ENCODE data around the gene COMT.

Gene COMT

DNA sequence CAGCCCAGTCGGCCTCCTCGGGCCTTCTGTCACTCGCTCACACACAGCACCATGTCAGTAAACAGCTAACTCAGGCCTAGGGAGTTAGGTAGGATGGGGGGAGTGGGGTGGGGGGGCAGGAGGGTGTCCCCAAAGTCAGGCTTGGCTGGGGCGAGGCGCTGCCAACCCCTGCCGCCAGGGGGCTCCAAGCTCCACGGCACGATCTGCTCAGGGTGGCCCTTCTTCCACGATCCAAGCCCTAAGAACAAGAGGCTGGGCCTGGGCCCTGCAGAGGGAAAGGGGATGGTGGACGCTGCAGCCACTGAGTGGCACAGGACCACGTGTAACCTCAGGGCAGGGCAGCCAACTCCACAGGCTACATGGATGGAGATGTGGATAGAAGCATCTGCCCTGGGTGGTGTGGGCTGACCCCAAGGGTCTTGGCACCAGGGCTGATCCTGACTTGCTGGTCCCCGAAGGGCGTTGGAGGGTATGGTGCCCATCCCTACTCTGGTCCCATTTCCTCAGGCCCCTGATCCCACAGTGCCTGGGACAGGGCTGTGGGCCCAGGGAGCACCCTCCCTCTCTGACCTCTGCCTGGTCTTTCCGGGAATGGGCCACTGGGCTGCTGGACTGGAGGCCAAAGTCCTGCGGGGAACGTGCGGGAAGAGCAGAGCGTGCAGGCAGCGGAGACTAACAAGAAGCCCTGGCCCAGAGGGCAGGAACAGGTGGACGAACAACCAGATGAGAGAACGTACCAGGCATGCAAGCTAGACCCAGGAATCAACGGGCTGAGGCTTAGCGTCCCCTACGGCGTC, 29.1 kb downstream of the COMT start:
- peak; percentile 85 for DNase-seq

DNA sequence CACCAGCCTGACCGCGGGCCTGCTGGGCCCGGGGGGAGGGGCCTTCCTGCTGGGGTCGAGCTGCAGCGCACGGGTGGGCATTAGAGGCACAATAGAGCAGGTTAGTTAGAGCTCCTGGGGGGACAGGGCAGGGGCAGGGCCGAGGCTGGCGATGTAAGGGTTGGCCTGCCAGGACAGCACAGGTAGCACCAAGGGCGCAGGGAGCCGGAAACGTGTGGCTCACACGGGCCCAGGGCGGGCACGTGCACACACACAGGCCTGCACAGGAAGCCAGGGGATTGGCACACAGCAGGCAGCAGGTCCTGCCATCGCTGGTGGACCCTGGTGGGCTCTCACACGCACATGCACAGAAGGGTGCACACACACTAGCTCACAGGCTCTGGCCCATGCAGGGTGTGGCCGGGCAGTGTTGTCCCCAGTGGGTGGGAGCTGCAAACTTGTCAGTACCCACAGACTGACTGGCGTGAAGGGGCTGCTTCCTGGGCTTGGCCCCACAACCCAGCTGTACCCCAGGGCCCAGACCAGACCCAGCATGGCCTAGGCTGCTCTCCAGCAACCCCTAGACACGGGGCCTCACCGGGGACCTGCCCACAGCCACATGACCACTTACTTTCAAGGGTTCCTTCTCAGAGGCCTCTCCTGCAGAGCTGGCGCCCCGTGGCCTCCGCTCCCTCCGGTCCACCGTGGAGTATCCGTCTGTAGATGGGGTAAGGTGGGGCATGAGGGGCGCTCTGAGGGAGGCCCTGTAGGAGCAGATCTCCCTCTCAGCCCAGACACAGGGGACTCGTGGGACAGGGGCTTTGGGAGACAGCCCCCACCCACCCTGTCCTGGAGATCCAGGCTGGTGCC, 29.9 kb downstream of the COMT start:
- no peak for DNase-seq

DNA sequence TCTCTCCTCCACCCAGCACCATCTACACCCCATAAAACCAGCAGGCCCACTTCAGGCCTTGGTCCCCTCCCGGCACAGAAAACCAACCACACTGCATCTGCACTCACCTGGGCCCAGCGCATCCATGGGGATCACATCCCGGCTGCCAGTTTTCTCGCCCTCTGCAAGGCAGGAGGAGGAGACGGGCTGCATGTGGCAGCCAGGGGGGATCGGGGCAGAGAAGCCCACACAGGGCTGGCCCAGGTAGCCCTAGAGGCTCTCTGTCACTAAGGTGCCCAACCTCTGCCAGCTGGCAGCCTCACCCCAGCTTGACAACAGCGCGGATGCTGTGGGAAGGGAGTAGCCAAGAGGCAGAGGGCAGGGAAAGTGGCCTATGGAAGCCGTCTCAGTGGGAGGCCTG, 30.7 kb downstream of the COMT start:
- no peak for DNase-seq

DNA sequence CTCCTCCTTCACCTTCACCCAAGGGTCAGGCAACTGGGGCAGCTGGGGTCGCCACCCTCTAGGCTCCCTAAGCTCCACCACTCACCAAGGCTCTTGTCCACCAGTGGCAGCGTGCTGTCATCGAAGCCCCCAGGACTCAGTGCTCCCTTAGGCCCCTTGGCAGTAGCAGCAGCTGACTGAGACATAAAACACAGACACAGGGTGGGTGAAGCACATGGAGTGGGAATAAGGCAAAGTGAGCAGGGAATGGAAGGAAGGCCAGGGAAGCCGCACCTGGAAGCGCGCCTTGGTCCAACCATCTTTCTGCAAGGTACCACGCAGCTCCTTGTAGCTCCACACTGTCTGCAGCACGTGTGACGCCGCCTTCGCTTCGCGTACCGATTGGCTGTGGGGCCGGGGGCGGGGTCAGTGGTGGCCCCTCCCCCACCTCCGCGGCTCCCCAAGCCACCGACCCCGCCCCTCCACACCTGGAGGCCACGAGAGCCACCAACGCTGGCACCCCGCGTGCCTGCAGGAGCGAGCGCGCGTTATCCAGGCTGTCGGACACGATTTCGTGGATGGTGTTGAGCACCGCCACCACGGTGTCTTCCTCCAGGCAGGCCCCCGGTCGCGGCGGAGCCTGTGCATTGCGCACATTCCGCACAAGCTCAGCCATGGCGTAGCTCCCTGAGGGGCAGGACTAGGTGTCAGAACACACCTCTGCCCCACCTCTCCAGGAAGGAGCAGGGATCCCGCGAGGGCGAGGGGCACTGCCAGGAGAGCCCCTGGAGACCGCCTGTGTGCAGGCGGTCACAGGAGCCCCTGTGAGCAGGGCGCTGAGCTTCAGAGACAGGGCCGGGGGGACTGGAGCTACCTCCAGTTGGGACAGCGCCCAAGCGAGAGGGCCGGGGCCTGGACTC, 31.3 kb downstream of the COMT start:
- no peak for DNase-seq

DNA sequence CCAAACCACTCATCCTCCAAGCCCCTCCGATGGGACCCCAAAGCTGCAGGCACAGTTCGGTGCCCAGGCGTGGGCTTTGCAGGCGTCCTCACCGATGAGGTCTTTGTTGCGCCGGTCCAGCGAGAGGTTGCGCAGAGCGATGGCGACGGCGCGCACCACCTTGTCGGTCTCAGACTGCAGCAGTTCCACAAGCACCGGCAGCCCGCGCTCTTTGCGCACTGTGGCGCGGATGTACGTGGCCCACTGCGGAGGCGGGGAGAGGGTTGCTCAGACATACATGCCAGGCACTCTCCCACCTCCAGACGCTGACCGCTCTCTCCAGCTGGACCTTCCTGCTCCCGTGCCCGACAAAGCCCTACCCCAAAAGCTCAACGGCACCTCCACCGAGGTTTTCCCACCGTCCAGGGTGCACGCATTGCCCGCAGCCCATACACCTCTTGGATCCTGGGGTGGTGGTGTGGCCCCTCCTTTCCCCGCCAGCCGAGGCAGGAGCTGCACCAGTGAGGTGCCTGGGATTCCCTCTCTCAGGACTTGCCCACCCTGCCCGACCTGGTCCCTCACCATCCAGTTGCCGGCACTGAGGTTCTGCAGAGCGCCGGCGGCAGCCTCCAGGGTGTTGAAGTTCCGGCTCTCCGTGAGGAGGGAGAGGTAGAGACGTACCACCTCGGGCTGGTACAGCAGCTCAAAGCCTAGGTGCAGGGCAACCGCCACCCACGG, 32.1 kb downstream of the COMT start:
- no peak for DNase-seq

DNA sequence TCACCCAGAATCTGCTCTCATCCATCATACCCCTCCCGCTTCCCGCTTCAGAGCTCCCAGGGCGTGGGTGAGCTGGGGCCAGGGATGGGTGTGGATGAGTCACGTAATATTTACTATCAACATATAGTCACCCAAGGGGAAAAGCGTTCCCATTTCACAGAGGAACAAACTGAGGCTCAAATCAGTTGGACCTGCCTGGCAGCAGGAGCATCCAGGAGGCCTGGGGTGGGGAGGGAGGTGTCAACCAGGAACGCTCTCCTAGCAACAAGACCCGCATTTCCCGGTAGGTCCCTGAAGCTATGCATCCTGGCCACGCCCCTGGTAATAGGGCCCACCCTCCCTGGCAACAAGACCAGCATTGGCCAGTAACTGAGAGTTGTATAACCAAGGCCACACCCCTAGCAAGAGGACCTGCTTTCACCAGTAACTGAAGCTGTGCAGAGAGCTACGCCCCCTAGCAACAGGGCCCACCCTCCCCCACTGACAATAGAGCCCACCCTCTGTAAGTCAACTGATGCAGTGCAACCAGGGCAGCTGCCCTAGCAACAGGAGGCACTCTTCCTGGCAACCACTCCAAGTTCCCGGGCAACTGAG, 32.8 kb downstream of the COMT start:
- peak; percentile 83 for DNase-seq

DNA sequence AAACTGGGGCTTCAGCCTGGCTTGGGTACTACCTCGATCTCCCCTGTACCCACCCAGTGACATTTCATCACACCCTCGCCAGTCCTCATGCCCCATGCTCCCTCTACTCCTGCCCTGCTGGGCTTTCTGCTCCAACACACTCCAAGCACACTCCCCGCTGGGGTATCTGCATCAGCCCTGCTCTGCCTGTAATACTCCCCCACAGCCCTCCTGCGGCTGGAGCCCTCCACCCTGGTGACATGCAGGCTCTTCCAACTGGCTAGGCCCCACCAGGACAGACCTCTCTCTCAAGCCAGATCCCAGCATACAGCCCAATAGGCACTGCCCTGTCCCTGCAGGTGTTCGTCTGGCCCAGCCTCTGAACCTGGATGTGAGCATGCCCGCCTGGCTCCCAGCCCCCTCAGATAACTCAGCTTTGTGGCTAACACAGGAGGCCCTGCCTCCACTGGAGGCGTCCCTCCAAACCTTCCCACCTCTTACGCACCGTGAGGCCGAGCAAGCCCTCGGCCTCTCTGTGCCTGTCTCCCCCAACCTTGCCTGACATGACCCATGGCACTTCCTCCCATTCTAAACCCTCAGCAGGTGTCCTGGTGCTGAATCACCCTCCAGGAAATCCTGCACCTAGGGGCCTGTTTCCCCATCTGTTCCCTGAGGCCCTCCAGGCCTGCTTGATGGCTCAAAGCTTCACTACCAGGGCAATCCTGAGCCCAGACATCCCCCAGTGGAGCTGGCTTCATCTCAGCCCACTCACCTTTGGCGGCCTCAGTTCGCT, 33.5 kb downstream of the COMT start:
- DNase-seq: peak; percentile 83

DNA sequence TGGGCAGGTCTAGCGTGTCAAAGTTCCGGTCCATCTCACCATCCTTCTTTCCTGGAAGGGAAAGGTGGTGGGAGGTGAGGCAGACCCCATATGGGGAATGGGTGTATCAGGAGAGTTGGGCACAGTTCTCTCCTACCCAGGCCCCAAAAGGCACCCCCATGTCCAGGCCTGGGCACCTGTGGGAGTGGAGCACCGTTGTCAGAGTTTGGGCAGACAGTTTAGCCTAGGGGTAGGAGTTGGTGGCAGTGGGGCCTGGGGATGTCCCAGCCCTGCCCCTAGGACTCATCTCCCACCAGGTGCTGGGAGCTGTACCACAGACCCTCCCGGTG, 34.1 kb downstream of the COMT start:
- no peak for DNase-seq

DNA sequence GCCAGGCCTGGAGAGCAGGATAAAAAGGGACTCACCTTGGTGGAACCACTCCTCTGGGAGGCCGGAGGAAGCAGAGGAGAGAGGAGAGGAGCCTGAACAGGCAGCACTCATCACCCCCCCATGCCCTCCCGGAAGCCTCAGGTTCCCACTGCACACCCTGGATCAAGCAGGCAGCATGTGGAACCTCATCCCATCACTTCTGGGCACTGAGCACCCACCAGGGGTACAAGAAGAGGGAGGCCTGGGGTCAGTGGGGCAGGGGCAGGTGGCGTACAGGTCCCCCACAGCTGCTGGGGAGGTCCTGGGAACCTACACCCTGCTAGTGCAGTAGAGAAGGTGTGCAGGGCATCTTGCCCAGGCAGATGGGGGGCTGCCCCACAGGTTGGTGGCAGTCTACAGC, 35.1 kb downstream of the COMT start:
- no peak for DNase-seq

DNA sequence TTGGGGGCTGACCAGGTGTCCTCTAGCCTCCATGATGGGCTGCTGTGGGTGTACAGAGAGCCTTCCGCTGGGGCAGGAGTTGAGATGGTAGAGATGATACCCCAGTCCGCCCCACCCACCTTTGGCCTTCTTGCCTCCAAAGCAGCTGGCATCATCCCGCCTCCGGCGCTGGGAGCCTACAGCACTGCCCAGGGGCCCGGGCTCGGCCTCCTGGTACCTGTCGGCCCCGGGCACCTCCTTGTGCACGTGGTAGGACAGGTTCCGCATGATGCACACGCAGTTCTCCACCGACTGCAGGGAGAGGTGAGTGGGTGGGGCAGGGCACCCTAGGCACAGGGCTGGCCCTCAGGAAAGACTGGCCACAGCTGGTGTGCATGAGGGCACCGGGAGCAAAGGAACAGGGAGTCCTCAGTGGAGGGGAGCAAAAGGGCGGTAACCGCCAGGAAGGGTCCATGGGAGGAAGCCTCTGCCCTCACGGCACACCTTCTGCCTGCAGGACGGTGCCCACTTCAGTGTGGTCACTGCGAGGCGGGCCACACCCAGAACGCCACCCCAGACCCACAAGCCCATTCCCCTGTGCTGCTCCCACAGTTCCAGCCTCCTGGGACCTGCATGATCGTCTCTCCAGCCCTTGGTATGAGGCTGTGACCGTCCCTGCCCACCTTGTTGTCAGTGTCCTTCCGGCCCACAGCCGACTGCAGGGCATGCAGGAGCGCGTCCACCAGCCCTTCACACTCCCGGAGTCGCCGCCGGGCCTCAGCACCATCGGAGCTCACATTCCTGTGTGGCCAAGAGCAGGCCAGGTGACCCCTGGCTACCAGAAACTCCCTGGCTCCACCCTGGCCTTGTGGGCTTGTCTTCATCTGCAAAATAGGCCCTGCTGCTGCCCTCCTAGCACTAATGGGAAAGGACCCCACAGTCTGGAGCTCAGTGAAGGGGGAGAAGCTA, 36.0 kb downstream of the COMT start:
- no peak for DNase-seq

DNA sequence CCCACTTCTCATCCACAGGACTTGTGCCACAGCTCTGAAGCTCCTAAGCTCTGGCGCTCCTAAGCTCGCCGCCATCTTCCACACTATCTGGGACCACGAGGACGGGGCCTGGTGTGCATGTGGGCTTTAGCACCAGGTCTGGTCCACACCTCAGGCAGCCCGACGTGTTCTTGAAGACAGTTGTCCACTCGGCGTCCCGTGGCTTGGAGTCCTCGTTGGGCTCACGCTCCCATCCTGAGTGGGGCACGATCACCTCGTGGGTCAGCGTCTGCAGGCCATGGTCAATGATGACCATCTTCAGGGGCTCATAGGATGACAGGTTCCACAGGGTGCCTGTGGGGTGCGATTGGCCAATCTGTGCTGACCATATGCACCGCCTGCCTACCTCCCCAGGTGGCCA, 37.2 kb downstream of the COMT start:
- DNase-seq: no peak

DNA sequence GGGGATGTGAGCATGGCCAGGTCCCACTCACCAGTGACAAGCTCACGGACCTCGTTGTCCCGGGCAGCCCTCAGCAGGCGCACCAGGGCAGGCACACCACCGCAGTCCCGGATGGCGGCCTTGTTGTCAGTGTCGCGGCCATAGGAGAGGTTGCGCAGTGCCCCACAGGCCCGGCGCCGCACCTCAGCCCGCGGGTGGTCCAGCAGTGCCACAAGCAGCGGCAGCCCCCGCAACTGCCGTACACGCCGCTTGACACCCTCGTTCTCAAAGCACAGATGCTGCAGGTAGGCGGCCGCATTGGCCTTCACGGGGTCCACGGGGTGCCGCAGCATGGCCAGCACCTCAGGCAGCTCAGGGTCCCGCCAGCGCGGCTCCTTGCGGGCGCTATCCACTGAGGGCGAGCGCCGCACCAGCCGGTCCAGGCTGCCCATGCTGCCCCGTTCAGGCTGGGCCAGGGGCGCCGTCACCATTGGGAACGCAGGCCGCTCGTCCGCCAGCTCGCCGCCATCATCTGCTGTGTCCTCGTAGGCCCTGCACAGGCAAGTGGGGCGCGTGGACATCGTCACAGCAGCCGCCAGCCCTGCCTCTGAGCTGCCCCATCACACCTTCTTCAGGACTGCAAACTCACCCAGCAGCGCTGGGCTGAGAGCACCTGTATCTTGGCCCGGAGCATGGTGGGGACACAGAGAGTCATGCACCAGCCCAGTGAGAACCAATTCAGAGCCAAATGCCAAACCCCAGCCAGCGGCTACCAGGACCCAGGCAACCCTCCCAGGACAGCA, 38.3 kb downstream of the COMT start:
- no peak for DNase-seq

DNA sequence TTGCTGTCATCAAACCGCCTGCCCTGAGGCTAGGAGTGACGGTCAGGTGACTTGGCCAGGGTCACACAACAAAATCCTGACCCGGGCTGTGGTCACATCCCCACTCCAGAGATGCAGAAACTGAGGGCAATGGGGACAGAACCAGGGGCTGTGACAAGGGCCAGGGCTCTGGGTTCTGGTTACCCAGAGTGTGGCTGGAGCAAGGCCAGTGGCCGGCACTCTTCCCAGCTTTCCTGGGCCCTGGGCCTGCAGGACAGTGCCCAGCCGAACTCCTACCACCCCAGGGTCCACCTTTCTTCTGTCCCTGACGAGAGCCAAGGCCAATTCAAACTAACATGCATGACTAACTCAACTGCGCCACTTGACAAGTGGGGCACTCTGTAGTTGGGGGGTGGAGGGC, 39.2 kb downstream of the COMT start:
- no peak for DNase-seq

DNA sequence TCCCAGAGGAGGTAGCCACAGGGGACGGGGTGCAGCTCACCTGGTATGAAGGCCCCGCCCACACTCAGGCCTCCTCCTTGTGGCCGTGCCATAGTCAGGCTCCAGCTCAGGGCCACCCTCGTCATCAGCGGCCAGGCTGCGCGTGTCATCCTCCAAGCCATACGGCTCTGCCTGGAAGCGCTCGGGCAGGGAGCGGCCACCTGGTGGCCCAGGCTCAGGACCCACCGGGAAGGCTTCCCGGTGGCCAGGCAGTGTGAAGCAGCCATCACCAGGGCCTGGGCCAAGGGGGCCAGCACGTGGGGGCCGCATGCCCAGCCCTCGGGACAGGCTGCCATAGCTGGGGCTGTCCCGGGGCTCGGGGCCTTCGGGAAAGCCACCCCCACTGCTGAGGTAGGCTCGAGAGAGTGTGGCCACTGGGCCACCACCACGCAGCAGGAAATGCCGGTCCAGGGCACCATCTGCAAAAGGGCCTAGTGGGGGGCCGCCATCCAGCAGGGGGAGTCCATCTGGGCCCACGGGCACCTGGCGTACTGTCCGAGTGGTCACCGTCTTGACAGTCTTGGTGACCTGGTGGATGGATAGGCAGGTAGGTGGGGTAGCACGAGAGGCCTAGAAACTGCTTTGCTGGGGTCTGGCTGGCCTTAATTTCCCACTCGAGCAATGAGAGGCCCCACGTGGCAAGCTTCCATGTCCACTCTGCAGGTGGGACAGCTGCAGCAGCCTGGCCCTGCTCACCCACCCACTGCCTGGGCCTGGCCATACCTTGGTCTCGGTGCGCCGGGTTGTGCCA, 39.8 kb downstream of the COMT start:
- DNase-seq: no peak

DNA sequence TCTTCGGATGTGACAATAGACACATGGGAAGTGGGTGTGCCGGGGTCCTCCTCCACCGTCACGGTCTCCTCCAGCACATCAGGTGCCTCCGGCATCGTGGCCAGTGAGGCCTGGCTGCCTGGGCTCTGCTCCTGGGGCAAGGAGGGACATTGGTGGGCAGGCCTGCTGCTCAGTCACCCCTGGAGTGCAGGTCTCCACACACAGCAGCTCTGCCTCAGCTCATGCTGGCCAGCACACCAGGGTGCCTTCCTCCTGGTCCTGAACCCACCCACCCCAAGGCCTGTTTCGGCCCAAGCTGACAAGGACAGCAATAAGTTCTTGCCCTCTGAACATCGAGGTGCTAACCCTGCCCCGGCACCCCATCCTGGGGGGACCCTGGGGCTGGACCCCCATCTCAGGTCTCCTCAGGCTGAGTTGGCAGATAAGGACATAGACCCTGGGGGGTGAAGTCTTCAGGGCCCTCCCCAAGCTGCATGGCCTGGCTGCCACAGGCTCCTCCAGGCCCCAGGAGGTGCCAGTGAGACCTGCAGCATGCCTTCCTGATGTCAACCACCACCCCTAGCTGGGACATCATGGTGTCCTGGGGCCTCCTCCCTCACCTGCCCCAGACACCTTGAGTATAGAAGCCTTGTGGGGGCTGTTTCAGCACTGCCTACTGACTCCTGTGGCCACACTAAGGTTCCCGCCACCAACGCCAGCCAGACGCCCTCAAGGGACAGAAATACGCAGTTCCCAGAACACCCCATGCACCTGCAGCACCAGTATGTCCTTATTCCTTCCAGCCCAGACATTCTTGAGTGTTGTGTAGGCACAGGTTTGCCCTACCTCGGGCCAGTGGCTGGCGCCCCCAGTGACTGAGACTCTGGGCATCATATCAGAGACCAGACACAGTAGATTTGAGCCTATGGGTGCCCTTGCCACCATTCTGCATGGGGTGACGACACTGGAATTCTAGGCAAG, 40.7 kb downstream of the COMT start:
- no peak for DNase-seq

DNA sequence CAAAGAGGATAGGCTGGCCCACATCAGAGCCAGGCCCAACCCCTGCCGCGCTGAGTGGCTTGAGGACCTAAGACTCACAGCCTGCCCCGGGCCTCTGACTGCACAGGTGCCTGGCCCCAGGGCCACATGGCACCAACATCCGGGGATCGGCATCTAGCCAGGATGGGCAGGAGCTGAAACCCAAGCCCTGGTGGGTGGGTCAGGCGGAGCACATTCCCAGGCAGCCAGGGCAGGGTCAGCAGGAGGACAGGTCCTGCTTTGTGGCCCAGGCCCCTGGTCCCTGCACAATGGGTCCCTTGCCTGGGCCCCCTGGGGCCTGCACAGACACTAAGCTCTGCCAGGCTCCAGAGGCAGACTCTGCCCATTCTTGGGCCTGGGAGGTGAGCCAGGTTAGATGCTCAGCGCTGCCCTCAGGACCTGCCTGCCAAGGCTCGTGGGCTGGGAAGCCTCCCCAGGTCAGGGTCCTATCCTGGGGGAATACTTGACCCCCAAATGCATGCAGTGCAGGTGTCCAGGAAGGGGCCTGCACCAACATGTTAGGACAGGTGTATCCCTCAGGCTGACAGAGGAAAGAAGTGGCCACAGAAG, 41.5 kb downstream of the COMT start:
- DNase-seq: no peak

DNA sequence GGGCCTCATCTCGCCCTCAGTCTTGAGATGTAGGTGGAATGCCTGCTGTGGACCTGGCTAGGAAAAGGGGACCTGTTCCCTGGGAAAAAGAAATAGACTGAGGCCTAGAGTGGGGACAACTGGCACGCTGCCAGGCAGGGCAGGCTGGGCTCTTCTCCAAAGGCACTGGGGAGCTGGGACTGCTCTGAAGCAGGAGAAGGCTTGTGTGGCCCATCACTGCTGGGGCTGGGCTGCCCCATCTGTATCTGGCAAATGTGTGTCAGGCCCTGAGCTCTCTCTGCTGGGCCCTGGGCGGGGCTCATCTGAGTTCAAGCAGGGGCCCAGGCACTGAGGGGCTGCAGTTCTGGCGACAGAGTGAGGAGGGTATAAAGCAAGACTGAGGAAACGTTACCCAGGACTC, 42.2 kb downstream of the COMT start:
- no peak for DNase-seq

All from 8988T (cell line).